ENCODE measurements around the gene ARPC2. TPM values are rescaled to one million over a fixed set of nuclear protein-coding genes. Genes with fewer than 3 reads are reported as not detected.

The ARPC2 gene
- total RNA-seq, 1 donor from 2014 or later: 424 TPM

GRCh38 chr2:218186876-218187275, 30.1 kb upstream of the ARPC2 start:
- DNase-seq (ENCODE audit: low spot score): no peak
- TF ChIP-seq CTCF (IDR thresholded peaks at IDR 0.05): no peak
- Mint-ChIP-seq H3K27me3 (ENCODE audit: low read depth) (peaks cover 5% of the 10 kb centered on the region), H3K27ac (ENCODE audit: unreplicated experiment) (no peak overlapping the region), H3K4me3 (ENCODE audit: unreplicated experiment) (no peak overlapping the region), H3K4me1 (ENCODE audit: low read depth) (peaks cover 6% of the 10 kb centered on the region), H3K36me3 (ENCODE audit: low read depth) (no peaks in the 10 kb centered on the region), H3K9me3 (ENCODE audit: low read depth) (no peaks in the 10 kb centered on the region)

GRCh38 chr2:218187296-218188015, 29.5 kb upstream of the ARPC2 start:
- no peak for TF ChIP-seq CTCF (IDR thresholded peaks at IDR 0.05)
- Mint-ChIP-seq H3K9me3 (ENCODE audit: low read depth) (no peaks in the 10 kb centered on the region), H3K27ac (ENCODE audit: unreplicated experiment) (no peak overlapping the region), H3K27me3 (ENCODE audit: low read depth) (peaks cover 3% of the 10 kb centered on the region), H3K36me3 (ENCODE audit: low read depth) (no peaks in the 10 kb centered on the region), H3K4me1 (ENCODE audit: low read depth) (peaks cover 6% of the 10 kb centered on the region), H3K4me3 (ENCODE audit: unreplicated experiment) (no peak overlapping the region)
- DNase-seq (ENCODE audit: low spot score): no peak

- no peak overlapping the region for H3K27ac Mint-ChIP-seq (ENCODE audit: unreplicated experiment)
- no peak for DNase-seq (ENCODE audit: low spot score)
- H3K36me3 Mint-ChIP-seq (ENCODE audit: low read depth): no peaks in the 10 kb centered on the region
- H3K4me3 Mint-ChIP-seq (ENCODE audit: unreplicated experiment): no peak overlapping the region
- peaks cover 6% of the 10 kb centered on the region for H3K4me1 Mint-ChIP-seq (ENCODE audit: low read depth)
- H3K27me3 Mint-ChIP-seq (ENCODE audit: low read depth): no peaks in the 10 kb centered on the region
- TF ChIP-seq CTCF (IDR thresholded peaks at IDR 0.05): no peak
- no peaks in the 10 kb centered on the region for H3K9me3 Mint-ChIP-seq (ENCODE audit: low read depth)
Observed at GRCh38 chr2:218188528-218188927, 28.5 kb upstream of the ARPC2 start.

- no peak for TF ChIP-seq CTCF (IDR thresholded peaks at IDR 0.05)
- Mint-ChIP-seq H3K4me3 (ENCODE audit: unreplicated experiment) (no peak overlapping the region), H3K36me3 (ENCODE audit: low read depth) (no peaks in the 10 kb centered on the region), H3K27me3 (ENCODE audit: low read depth) (peaks cover 4% of the 10 kb centered on the region), H3K4me1 (ENCODE audit: low read depth) (no peaks in the 10 kb centered on the region), H3K27ac (ENCODE audit: unreplicated experiment) (no peak overlapping the region), H3K9me3 (ENCODE audit: low read depth) (no peaks in the 10 kb centered on the region)
- DNase-seq (ENCODE audit: low spot score): no peak
Observed at GRCh38 chr2:218192902-218193430, 24.0 kb upstream of the ARPC2 start.

GRCh38 chr2:218193701-218194100, 23.3 kb upstream of the ARPC2 start:
- Mint-ChIP-seq H3K27ac (ENCODE audit: unreplicated experiment) (no peak overlapping the region), H3K4me3 (ENCODE audit: unreplicated experiment) (no peak overlapping the region), H3K9me3 (ENCODE audit: low read depth) (no peaks in the 10 kb centered on the region), H3K36me3 (ENCODE audit: low read depth) (no peaks in the 10 kb centered on the region), H3K4me1 (ENCODE audit: low read depth) (no peaks in the 10 kb centered on the region), H3K27me3 (ENCODE audit: low read depth) (peaks cover 10% of the 10 kb centered on the region)
- TF ChIP-seq CTCF (IDR thresholded peaks at IDR 0.05): no peak
- DNase-seq (ENCODE audit: low spot score): no peak
